LoVo (cell line): ENCODE measurements around the gene CNPY4.
A peak's percentile ranks its signal among the peaks of the same experiment; 100 is the strongest.

Source experiments
- DNase-seq: peaks from one replicate; pipeline ENCODE4 v3.0.0-alpha.2; 2016; ENCODE audit warnings: low spot score

CNPY4 gene, protein sequence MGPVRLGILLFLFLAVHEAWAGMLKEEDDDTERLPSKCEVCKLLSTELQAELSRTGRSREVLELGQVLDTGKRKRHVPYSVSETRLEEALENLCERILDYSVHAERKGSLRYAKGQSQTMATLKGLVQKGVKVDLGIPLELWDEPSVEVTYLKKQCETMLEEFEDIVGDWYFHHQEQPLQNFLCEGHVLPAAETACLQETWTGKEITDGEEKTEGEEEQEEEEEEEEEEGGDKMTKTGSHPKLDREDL

DNA sequence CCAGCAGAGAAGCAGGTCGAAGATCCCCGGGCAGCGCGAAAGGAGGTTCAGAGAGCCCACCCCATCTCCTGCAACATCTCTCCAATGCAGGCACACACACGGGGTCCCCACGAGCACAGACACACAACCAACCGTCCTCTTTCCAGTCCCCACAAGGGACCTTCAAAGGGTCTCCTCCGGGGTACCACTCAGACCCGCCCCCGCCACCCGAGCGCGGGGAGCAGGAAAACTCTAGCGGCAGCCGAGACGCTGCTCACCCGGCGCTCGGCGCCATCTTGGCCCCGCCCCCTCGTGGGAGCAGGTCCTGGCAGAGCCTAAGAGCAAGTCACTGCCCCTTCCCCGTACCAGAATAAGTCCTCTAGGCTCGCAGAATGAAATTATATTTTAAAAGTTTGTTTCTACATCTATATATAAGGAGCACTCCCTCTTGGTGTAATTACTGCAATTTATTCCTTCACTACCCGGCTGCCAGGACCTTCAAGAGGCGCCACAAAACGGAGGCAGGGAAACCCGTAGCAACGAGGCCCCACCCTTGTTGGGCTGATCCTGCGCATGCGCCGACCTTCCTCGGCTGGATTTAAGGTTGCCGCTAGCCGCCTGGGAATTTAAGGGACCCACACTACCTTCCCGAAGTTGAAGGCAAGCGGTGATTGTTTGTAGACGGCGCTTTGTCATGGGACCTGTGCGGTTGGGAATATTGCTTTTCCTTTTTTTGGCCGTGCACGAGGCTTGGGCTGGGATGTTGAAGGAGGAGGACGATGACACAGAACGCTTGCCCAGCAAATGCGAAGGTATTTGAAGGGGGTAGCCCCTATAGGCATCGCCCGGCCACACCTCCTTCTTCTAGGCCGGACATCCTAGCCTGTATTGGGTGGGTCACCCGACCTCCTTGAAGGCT is at the start of gene CNPY4, which contains the start of gene TAF6:
Gene CNPY4, plus strand, starts transcription at position 563 of the 898 bp plus-strand sequence. Its CDS starts 111 bp downstream, at position 674.
Gene TAF6, minus strand, starts transcription at position 287 of the 898 bp plus-strand sequence. CDS start 5,149 bp downstream, outside the sequence.
- DNase-seq: peak; percentile 99

DNA sequence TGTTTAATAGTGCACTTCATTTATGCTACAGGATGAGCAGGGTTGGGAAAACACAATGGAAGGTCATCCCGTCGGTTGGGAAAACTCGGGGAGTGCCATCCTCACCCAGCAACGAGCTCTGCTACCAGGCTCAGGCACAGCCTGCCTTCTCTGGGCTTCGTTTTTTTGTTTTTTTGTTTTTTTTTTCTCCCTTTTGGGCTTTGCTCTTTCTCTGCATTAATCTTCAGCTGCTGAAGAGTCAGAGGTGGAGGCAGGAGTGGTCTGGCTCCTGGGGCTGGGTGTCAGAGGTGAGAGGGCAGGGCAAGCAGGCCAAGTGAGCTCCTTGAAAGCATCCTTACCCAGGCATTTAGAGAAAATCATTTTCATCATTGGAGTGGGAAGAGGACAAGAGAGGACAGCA is 49.4 kb upstream of the CNPY4 start:
- DNase-seq: no peak

DNA sequence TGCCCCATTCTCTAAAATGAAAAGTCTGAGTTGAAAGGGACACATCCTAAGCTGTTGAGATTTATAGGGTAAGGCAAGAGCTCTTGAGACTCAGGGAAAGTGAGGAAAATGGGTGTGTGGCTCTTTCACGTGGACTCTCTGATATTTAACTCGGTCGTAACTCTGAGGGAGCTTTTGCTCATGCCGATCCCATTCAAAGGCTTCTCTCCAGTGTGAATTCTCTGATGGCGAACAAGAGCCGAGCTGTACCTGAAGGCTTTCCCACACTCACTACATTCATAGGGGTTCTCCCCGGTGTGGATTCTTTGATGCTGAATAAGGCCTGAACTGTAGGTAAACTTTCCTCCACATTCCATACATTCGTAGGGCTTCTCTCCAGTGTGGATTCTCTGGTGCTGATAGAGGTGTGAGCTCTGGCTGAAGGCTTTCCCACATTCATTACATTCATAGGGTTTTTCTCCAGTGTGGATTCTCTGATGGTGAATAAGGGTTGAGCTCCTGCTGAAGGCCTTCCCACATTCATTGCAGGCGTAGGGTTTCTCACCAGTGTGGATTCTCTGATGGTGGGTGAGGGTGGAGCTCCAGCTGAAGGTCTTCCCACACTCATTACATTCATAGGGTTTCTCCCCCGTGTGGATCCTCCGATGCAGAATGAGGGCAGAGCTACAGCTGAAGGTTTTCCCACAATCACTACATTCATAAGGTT is 48.3 kb upstream of the CNPY4 start:
- no peak for DNase-seq

DNA sequence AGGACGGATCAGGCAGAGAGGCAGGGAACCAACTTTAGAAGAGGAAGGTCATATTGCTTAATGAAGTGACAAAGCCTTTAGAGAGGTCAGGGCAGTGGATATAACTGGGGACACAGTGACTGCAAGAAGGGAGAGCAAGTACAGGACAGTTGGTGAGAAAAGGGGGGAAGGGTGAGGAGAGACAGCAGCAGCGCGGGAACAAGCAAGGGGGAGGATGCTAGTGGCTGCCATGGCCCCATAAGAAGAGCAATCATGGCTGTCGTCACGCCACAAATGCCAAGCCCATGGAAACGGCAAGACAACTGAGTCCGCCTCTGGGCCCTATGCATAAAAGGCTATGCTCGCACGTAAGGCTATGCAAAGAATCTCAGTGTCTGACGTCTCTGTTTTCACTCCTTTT is 47.0 kb upstream of the CNPY4 start:
- no peak for DNase-seq

DNA sequence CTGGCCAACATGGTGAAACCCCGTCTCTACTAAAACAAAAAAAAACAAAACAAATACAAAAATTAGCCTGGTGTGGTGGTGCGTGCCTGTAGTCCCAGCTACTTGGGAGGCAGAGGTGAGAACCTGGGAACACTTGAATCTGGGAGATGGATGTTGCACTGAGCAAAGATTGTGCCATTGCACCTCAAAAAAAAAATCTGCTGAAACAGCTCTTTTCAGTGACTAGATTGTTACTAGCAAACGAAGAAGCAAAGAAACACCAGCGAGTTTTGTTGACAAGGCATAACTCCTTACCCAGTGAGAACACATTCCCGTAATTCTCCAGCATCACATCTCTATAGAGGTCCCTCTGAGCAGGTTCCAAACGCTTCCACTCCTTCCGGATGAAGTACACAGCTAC is 44.6 kb upstream of the CNPY4 start:
- DNase-seq: no peak

DNA sequence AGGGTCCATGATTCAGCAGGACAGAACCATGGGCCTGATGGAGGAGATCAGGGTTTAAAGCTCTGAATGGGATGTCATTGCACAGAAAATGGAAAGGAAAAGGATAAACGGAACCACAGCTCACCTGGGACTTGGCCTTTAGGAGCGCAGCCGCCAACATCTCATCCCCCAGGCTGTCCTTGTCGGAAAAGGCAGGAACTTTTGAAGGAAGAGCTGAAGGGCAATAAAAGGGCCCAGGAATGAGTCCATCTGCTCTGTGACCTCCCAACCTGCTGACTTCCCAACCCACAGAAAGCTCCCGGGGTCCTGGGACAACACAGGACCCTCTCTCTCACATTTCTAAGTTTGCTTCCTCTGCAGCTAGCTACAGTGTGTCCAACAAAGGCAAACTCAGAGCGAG is 44.0 kb upstream of the CNPY4 start:
- no peak for DNase-seq

DNA sequence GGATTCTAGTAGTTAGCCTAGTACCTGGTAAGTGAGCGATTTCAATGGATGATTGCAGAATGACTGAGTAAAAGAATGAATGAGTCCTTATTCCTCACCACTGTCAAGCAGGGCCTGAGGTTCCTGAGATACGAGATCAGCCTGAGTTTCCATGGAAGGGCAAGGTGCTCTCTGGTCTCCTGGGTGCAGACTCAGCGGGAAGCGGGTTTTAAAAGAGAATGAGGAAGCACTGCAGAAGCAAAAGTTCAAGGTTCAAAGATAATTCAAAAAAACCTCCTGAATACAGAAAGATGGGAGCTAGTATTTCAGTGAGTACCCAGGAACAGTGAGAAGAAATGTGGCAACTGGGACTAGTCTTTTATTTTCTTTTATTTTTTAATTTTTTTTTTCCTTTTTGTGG is 42.2 kb upstream of the CNPY4 start:
- no peak for DNase-seq

DNA sequence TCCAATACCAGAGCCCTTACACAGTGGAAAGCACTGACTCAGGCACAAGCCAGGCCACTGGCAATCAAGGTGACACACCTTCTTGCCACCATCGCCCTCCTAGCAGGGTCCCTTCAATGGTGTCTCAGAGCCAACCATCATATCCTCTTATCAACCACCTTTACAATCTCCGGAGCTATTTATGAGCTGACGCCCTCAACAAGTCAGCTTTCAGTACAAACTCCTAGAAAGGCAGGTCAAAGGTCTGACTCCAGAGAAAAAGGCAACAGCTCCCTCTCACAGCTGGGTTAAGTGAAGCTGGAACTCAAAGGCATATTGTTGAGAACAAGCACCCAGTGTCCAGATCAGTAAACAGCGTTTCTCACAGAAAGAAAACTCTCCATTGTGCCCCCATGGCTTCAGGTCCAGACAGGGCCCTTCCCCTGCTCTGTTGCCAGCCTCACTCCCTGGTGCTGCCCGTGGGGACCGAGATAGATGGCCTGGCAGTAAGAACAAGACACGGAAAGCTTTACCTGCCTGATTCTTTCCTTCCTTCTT is 40.3 kb upstream of the CNPY4 start:
- peak; percentile 69 for DNase-seq

DNA sequence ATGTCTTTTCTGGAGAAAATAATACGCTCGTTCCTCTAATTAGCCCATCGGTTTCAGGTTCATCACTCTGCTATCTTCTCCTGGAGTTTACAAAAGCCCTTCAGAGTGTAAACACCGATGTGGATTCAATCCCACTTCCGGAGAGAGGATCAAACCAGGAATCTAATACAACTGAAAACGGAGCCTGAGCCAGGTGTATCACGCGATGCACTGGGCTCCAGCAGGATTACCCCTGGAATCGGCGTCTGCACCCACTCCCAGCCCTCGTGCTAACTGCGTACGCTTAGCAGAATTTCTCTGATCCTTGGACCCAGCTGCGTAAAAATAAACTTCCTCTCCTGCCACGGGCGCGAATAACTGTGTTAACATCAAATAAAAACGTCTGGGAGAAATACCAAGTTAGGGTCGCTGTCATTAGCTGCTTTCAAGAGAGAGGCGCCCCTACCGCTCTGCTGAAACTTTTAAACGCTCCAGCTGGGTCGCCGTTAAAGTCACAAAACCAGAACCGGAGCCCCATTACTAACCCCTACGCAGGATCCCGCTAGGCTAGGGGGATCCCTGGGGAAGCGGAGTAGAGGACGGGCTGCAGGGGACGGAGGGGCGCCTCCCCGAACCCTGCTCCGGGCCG is 38.4 kb upstream of the CNPY4 start:
- DNase-seq: no peak

DNA sequence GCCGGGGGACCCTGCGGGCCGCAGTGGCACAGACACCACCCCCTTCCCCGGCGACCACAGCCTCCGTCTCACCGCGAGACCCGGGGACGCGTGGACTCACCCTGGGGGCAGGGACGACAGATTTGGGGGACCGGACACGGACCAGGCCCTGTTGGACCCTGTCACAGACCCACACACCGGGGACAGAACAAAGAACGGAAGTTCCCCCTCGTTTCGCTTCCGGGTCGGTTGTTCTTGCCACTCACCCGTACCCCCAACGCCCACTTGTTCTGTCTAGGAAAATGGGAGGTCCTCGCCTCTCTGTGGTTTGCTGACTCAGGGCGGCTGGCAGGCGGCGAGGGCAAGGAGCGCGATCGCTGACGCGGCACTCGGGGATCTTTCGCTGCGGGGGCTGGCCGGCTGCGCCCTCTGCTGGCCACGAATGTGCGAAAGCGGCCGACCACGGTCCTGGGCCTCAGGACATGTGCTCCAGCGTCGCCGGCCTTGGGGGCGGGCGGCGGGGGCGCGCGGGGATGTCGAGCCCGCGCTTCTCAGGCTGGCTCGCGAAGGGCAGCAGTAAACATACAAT is 37.8 kb upstream of the CNPY4 start, which contains the start of gene ZNF3:
Gene ZNF3, minus strand, starts transcription at position 189 of the 568 bp plus-strand sequence. CDS start 4,366 bp downstream, outside the sequence.
- DNase-seq: peak; percentile 100

DNA sequence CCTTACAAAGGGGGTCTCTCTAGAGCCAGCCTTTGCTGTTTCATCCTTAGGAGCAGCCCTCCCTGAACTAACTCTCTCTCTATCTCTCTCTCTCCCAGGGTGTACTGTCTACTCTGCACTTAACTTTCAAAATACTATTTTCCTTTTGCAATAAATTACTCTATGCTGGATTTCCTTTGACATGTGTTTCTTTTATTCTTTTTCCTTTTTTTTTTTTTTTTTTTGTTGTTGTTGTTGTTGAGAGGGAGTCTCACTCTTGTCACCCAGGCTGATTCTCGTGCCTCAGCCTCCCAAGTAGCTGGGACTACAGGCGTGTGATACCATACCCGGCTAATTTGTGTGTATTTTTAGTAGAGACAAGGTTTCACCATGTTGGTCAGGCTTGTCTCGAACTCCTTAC is 36.5 kb upstream of the CNPY4 start:
- DNase-seq: no peak

DNA sequence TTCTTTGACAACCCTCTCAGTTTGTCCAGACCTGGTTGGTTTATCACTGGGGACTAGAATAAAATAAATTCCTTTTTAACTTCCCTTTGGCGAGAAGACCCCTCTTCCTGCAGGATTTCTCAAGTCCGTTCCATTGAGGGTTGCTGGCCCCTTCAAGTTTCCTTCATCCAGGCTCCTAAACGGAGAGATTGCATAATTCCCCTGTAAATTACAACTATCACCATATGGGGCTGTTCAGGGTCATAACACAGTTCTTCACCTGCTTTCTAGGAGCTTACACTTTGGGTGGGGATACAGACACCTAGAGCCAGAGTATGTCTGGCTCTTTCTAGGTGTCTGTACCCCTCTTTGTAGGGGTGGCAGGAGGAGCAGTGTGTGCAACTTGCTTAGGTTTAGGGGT is 33.9 kb upstream of the CNPY4 start:
- DNase-seq: no peak

DNA sequence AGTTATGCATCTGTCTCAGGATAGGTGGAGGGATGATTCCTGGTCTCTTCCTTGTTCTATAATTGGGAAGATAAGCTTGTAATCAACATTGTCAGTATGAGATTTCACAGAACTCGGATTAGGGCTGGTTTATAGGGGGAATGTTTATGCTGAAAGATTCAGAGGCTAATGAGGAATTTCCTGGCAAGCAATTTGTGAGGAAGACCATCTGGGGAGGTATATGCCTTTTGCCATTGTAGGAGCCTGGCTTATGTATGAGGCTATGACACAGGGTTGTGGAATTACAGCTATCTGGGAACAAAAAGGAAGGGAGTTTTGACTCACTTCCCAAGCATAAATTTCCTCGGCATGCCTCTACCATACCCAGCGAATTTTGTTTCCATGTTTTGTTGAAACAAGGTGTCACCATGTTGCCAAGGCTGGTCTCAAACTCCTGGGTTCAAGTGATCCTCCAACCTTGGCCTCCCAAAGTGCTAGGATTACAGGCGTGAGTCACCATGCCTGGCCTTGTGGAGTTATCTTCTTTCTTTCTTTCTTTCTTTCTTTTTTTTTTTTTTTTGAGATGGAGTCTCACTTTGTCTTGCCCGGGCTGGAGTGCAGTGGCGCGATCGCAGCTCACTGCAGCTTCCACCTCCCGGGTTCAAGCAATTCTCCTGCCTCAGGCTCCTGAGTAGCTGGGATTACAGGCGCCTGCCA is 32.2 kb upstream of the CNPY4 start:
- DNase-seq: peak; percentile 51

DNA sequence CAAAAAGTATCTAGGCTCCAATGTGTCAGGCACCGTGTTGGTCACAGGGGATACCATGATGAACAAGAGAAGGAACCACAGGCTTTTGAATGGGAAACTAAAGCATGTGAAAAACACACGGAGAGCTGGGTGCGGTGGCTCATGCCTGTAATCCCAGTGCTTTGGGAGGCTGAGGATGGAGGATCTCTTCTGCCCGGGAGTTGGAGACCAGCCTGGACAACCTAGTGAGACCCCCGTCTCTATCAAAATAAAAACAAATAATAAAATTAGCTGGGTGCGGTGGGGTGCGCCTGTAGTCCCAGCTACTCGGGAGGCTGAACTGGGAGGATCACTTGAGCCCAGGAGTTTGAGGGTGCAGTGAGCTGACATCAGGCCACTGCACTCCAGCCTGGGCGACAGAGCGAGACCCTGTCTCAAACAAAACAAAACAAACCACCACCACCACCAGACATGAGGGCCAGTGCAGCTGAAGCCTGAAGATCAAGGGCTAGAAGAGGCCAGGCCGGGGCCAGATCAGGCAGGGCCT is 31.3 kb upstream of the CNPY4 start:
- DNase-seq: no peak

DNA sequence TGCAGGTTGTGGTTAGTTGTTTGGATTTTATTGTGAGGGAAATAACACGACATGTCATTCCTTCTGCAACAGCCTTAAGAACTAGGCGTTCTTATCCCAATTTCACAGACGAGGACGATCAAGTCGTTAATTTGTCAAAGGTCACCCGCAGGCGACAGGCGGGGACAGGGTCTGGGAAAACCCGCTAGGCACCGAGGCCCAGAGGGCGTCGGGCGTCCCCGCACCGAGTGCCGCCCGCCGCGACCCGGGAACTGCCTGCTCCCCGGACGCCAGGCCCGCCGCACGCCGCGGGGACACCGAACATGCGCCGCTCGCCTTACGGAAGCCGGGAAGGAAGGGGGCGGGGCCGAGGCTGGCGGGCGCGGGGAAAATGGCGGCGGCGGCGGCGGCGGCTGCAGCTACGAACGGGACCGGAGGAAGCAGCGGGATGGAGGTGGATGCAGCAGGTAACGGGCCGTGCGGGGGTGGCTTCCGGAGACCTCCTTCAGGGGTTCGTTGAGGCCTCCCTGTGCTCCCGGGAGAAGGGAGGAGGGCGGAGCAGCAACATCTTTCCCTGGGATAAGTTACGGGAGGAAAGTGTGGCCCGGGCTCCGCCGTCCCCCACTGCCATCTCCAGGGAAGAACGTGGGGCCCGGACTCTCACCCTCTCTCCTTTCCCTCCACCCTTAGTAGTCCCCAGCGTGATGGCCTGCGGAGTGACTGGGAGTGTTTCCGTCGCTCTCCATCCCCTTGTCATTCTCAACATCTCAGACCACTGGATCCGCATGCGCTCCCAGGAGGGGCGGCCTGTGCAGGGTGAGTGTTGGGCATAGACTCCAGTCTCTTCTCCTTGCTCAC is 30.6 kb upstream of the CNPY4 start, which contains the start of gene COPS6:
Gene COPS6, plus strand, starts transcription at position 349 of the 837 bp plus-strand sequence. Its CDS starts 22 bp downstream, at position 371.
- peak; percentile 83 for DNase-seq

DNA sequence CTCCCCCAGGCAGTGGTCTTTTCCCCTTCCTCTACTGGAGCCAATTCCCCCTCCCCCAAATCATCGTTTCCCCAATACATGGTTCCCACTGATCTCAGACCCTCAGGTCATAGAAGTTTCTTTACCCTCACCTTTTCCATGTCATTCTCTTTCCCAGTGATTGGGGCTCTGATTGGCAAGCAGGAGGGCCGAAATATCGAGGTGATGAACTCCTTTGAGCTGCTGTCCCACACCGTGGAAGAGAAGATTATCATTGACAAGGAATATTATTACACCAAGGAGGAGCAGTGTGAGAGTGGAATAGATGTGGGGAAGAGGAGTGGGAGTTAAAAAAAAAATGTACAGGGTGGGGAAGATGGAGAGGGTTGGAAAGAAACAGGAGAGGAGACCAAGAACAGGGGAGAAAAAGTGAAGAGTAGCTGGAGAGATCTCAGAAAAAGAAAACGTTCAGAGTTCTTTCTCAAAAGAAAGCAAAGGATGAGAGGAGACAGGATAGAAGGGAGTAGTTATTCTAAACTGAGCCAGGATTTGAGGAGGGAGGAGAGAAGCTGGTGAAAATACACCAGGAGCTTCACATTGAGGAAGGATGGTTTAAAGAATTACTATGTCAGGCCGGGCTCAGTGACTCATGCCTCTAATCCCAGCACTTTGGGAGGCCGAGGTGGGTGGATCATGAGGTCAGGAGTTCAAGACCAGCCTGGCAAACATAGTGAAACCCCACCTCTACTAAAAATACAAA is 29.8 kb upstream of the CNPY4 start:
- no peak for DNase-seq

DNA sequence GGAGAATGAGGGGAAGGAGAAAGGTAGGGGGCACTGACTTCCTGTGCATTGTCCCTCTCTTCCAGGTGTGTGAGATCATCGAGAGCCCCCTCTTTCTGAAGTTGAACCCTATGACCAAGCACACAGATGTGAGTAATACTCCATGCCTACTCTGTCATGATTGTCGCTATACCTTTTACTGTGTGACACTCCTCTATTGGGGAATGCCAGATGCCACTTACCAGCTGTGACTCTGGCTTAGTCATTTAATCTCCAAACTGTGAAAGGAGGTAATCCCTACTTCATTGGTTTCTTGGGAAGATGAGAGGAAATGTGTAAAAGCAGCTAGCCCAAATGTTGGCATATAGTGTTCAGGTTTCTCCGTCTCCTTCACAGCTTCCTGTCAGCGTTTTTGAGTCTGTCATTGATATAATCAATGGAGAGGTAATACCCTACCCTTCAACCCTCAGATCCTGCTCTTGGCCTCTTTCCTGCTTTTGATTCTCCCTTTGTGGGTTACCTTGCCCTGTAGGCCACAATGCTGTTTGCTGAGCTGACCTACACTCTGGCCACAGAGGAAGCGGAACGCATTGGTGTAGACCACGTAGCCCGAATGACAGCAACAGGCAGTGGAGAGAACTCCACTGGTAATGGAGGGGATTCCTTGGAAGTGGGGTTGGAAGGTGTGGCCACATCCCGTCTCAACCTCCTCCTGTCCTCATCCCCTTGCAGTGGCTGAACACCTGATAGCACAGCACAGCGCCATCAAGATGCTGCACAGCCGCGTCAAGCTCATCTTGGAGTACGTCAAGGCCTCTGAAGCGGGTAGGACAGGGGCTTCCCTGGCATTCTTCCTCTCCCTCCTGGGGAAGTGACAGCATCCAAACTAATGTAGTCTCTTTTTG is 28.7 kb upstream of the CNPY4 start:
- DNase-seq: no peak
